CD4-positive, alpha-beta T cell treated with Interleukin-15 for 4 hours (primary cell): Measurements from ENCODE around the gene FBLN5.
A peak's percentile ranks its signal among the peaks of the same experiment; 100 is the strongest.

Experiments used
- DNase-seq: peaks from one replicate; pipeline ENCODE4 v3.0.0-alpha.2; 2020; ENCODE audit warnings: low spot score

FBLN5 gene

GRCh38 chr14:91947475-91948184, at the start of gene FBLN5:
TSS of gene FBLN5 (minus strand) at chr14:91947694. CDS start at chr14:91947229, 465 bp downstream.
- peak; percentile 17 for DNase-seq

- peak; percentile 51 for DNase-seq
Measured at GRCh38 chr14:91996948-91997371, 49.5 kb upstream of the FBLN5 start.

GRCh38 chr14:91987192-91987591, 39.7 kb upstream of the FBLN5 start:
- DNase-seq = no peak

- no peak for DNase-seq
Measured at GRCh38 chr14:91985521-91986255, 38.2 kb upstream of the FBLN5 start.

GRCh38 chr14:91985008-91985407, 37.5 kb upstream of the FBLN5 start:
- no peak for DNase-seq

- DNase-seq = no peak
Measured at GRCh38 chr14:91983588-91983987, 36.1 kb upstream of the FBLN5 start.

- DNase-seq = peak; percentile 21
Measured at GRCh38 chr14:91980157-91980556, 32.7 kb upstream of the FBLN5 start.

GRCh38 chr14:91977884-91978283, 30.4 kb upstream of the FBLN5 start:
- DNase-seq = no peak

- DNase-seq = no peak
Measured at GRCh38 chr14:91975763-91976162, 28.3 kb upstream of the FBLN5 start.

GRCh38 chr14:91971188-91971778, 23.8 kb upstream of the FBLN5 start:
- DNase-seq = no peak

- DNase-seq = peak; percentile 41
Measured at GRCh38 chr14:91968280-91968679, 20.8 kb upstream of the FBLN5 start.

- no peak for DNase-seq
Measured at GRCh38 chr14:91964724-91965123, 17.2 kb upstream of the FBLN5 start.

- no peak for DNase-seq
Measured at GRCh38 chr14:91964011-91964410, 16.5 kb upstream of the FBLN5 start.

- no peak for DNase-seq
Measured at GRCh38 chr14:91963465-91963864, 16.0 kb upstream of the FBLN5 start.

GRCh38 chr14:91961297-91962220, 14.1 kb upstream of the FBLN5 start:
- DNase-seq = no peak

GRCh38 chr14:91957876-91958313, 10.4 kb upstream of the FBLN5 start:
- no peak for DNase-seq

GRCh38 chr14:91956616-91957015, 9.1 kb upstream of the FBLN5 start:
- no peak for DNase-seq

- DNase-seq = no peak
Measured at GRCh38 chr14:91955168-91955567, 7.7 kb upstream of the FBLN5 start.

- no peak for DNase-seq
Measured at GRCh38 chr14:91953170-91953985, 5.9 kb upstream of the FBLN5 start.

GRCh38 chr14:91946622-91947474, 646 bp downstream of the FBLN5 start:
- DNase-seq = no peak
